Brain microvascular endothelial cell (primary cell): Measurements from ENCODE around the gene NKX1-2.

ENCODE experiments used
- DNase-seq: peaks from one replicate; pipeline ENCODE4 v3.0.0-alpha.2; 2020
- H3K27ac ChIP-seq: fragments of 250-450 bp; sonication (Bioruptor Pico); 2 replicates; pipeline ENCODE4 v1.5.1; 2020; ENCODE audit warnings: mild to moderate bottlenecking, moderate library complexity
- H3K27me3 ChIP-seq: fragments of 250-450 bp; sonication (Bioruptor Pico); replicated peaks from 2 replicates; pipeline ENCODE4 v1.5.1; 2020; ENCODE audit warnings: mild to moderate bottlenecking
- H3K36me3 ChIP-seq: fragments of 250-450 bp; sonication (Bioruptor Pico); replicated peaks from 2 replicates; pipeline ENCODE4 v1.5.1; 2020; ENCODE audit warnings: mild to moderate bottlenecking
- H3K4me3 ChIP-seq: 2 replicates; pipeline ENCODE4 v1.5.1; 2011; ENCODE audit warnings: low read depth, mild to moderate bottlenecking, control low read depth, low read length, moderate library complexity
- in situ Hi-C: cut with HindIII; loops from 2 replicates; pipeline ENCODE4 v1.10.0; 2017; ENCODE audit warnings: low sequenced_read_pairs, low pct_ligation_motif_present
- TF ChIP-seq, protein P1 (sequence below): IDR thresholded peaks from 2 replicates; pipeline ENCODE4 v1.5.1; 2011; ENCODE audit warnings: low read depth, mild to moderate bottlenecking, moderate library complexity, low read length, control low read depth, inconsistent platforms; ENCODE audit errors: missing control alignments

Gene NKX1-2

DNA sequence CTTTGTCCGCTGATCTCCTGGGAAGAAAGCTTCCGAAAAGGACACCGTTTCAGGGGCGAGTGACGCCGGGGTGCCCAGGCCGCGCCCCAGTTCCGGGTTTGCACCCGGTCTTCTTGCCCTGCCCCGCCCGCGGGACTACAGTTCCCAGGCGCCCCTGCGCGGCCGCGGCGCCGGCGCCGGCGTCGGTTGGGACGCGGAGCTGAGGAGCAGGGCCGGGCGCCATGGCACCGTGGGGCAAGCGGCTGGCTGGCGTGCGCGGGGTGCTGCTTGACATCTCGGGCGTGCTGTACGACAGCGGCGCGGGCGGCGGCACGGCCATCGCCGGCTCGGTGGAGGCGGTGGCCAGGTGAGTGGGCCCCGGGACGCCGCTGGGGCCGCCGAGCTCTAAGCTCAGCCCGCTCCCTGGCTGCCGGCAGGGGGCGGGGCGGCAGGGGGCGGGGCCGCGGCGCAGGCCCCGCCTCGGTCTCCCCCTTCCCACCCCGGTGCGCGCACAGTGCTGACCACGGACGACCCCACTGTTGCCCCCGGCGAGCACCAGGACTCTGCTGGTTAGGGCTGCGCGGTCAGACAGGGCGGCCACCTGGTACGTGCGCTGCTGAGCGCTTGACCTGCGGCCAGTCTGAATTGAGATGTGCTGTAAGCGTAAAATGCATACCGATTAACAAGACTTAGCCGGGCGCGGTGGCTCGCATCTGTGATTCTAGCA, 12.0 kb upstream of the NKX1-2 start, which contains the start of gene LHPP:
Gene LHPP, plus strand, starts transcription at position 182 of the 706 bp plus-strand sequence. Its CDS starts 40 bp downstream, at position 222.
- Histone ChIP-seq H3K4me3 (peak within 1 kb of the TSS; percentile 78), H3K27ac (peak within 1 kb of the TSS; percentile 39), H3K27me3 (no peaks in the 10 kb centered on the region), H3K36me3 (no peaks in the 10 kb centered on the region)
- DNase-seq, result peak; percentile 60
- TF ChIP-seq, protein P1, sequence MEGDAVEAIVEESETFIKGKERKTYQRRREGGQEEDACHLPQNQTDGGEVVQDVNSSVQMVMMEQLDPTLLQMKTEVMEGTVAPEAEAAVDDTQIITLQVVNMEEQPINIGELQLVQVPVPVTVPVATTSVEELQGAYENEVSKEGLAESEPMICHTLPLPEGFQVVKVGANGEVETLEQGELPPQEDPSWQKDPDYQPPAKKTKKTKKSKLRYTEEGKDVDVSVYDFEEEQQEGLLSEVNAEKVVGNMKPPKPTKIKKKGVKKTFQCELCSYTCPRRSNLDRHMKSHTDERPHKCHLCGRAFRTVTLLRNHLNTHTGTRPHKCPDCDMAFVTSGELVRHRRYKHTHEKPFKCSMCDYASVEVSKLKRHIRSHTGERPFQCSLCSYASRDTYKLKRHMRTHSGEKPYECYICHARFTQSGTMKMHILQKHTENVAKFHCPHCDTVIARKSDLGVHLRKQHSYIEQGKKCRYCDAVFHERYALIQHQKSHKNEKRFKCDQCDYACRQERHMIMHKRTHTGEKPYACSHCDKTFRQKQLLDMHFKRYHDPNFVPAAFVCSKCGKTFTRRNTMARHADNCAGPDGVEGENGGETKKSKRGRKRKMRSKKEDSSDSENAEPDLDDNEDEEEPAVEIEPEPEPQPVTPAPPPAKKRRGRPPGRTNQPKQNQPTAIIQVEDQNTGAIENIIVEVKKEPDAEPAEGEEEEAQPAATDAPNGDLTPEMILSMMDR, result no peak
- in situ Hi-C loops, result no loop called here

DNA sequence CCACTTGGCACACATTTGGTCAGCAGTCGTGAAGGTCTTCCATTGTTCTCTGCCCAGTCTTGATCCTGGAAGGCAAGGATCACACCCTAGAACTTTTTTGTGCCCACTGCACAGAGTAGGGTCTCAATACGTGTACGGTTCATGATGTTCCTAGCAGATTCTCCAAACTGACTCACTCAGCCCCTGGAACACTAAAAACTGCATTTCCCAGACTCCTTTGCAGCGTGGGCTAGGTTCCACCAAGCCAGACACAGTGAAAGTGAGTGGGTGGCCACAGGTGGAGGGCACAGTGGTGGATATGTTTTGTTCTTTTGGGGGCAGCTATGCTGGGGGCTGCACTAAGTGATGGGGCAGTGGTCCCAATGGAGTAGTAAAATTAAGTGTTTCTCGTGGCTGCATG, 10.3 kb upstream of the NKX1-2 start:
- TF ChIP-seq, protein P1, result no peak
- DNase-seq, result no peak
- in situ Hi-C loops, result no loop called here
- Histone ChIP-seq H3K27ac (no peak overlapping the region), H3K27me3 (no peaks in the 10 kb centered on the region), H3K36me3 (no peaks in the 10 kb centered on the region), H3K4me3 (no peak overlapping the region)

DNA sequence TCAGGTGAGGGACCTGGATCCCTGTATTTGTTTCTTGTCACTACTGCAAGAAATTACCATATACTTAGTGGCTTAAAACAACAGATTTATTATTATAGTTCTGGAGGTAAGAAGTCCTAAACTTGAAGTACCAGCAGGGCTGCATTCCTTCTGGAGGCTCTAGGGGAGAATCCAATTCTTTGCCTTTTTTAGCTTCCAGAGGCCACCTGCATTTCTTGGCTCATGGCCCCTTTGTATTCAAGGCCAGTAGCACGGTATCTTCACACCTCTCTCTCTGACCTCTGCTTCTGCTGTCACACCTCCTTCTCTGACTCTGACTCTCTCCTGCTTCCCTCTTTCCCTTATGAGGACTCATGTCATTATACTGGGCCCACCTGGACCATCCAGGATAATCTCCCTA, 9.6 kb upstream of the NKX1-2 start:
- TF ChIP-seq, protein P1, result no peak

DNA sequence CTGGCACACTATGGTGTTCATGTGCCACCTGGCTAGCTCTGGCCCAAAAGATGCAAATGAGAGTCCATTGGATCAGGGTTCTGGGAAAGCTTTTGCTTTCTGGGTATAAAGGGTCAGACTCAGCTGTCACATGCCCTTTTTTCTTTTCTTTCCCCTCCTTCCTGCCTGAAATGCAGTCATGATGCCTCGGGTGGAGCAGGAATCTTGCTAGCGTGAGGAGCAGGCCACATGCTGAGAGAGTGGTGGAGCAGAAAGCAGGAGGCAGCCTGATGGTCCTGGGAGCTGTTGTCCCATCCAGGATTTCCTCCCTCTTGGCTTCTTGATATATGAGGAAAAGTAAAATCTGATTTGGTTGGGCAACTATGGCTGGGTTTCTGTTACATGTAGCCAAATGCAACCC, 9.1 kb upstream of the NKX1-2 start:
- no peak overlapping the region for H3K4me3 ChIP-seq
- H3K27me3 ChIP-seq, result no peaks in the 10 kb centered on the region
- no peaks in the 10 kb centered on the region for H3K36me3 ChIP-seq
- no peak for DNase-seq
- in situ Hi-C loops, result no loop called here
- TF ChIP-seq, protein P1, result no peak
- H3K27ac ChIP-seq, result no peak overlapping the region

More for the DNA sequence above, 9.6 kb upstream of the NKX1-2 start:
- H3K36me3 ChIP-seq, result no peaks in the 10 kb centered on the region
- H3K27me3 ChIP-seq, result no peaks in the 10 kb centered on the region
- in situ Hi-C loops, result no loop called here
- H3K27ac ChIP-seq, result no peak overlapping the region
- no peak overlapping the region for H3K4me3 ChIP-seq
- DNase-seq, result no peak

DNA sequence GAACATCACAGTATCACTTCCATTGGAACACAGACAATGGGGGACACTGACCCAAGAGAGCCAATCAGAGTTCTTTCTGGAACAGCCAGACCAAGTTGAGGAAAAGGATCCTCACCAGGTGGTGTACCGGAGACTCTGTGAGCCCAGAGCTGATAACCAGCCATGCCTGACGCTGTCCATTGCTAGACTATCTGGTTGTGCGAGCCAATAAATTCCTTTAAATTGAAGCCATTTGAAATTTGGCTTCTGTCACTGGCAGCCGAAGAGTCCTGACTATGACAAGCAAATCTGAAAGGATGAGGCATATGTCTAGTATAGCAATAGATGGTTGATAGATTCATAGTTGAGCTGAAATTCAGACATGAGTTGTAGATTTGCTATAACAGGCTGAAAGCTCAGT, 8.6 kb upstream of the NKX1-2 start:
- TF ChIP-seq, protein P1, result no peak
- no peak overlapping the region for H3K27ac ChIP-seq
- H3K27me3 ChIP-seq, result peaks cover under 1% of the 10 kb centered on the region
- no peaks in the 10 kb centered on the region for H3K36me3 ChIP-seq
- DNase-seq, result no peak
- in situ Hi-C loops, result no loop called here
- no peak overlapping the region for H3K4me3 ChIP-seq

DNA sequence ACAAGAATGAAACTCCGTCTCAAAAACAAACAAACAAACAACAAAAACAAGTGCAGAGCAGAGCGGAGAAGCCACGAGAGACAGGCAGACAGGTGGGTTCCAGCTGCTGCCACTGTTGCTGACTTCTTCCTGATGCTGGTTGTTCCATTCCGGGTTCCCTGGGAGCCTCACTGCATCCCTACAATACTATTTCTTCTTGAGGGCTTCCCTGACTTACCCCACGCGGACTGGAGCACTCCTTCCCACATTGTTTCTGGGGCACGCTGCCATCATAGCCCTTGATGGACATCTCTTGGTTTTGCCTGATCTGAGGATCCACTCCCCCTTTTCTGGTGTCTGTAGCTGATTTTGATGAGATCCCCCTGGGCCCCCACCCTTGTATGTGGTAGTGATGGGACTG, 5.6 kb upstream of the NKX1-2 start:
- Histone ChIP-seq H3K36me3 (no peaks in the 10 kb centered on the region), H3K4me3 (no peak overlapping the region), H3K27ac (no peak overlapping the region), H3K27me3 (peaks cover 19% of the 10 kb centered on the region)
- in situ Hi-C loops, result no loop called here
- TF ChIP-seq, protein P1, result no peak
- DNase-seq, result no peak
